Loucy (cell line): ENCODE data around the gene CHST10.

ENCODE experiments used
- H2AFZ ChIP-seq: fragments of 200-600 bp; sonication (generic); 2 replicates; pipeline ENCODE4 v1.6.0; 2016; ENCODE audit warnings: antibody characterized with exemption, mild to moderate bottlenecking, low read length, moderate library complexity
- H3F3A ChIP-seq: fragments of 200-600 bp; 2 replicates; pipeline ENCODE4 v1.6.0; 2016; ENCODE audit warnings: antibody characterized with exemption, low read depth, mild to moderate bottlenecking
- H3K27me3 ChIP-seq: fragments of 200-600 bp; sonication (generic); 2 replicates; pipeline ENCODE4 v1.6.1; 2014; ENCODE audit warnings: low read length, mild to moderate bottlenecking; ENCODE audit not compliant: insufficient read depth, poor library complexity, severe bottlenecking
- H3K36me3 ChIP-seq: fragments of 200-600 bp; sonication (generic); 2 replicates; pipeline ENCODE4 v1.6.1; 2016; ENCODE audit warnings: low read length; ENCODE audit not compliant: insufficient read depth
- H3K4me1 ChIP-seq: fragments of 200-600 bp; sonication (generic); 2 replicates; pipeline ENCODE4 v1.5.1; 2014; ENCODE audit warnings: low read length, mild to moderate bottlenecking; ENCODE audit not compliant: insufficient read depth, poor library complexity, severe bottlenecking
- H3K4me2 ChIP-seq: fragments of 200-600 bp; sonication (generic); 2 replicates; pipeline ENCODE4 v1.6.0; 2014; ENCODE audit warnings: antibody characterized with exemption, low read length, low read depth, mild to moderate bottlenecking; ENCODE audit not compliant: poor library complexity, severe bottlenecking
- H3K4me3 ChIP-seq: fragments of 200-600 bp; sonication (generic); 2 replicates; pipeline ENCODE4 v1.5.1; 2014; ENCODE audit warnings: low read length, mild to moderate bottlenecking, mixed read lengths; ENCODE audit not compliant: poor library complexity, severe bottlenecking
- H3K79me2 ChIP-seq: fragments of 200-600 bp; sonication (generic); 2 replicates; pipeline ENCODE4 v1.6.1; 2014; ENCODE audit warnings: low read length; ENCODE audit not compliant: insufficient read depth
- H3K9ac ChIP-seq: fragments of 200-600 bp; sonication (generic); 2 replicates; pipeline ENCODE4 v1.6.0; 2014; ENCODE audit warnings: mild to moderate bottlenecking, low read depth, low read length, moderate library complexity; ENCODE audit not compliant: poor library complexity, severe bottlenecking
- H3K9me2 ChIP-seq: fragments of 200-600 bp; sonication (generic); replicated peaks from 2 replicates; pipeline ENCODE4 v1.6.1; 2016; ENCODE audit warnings: low read depth, low read length, mixed read lengths
- H3K9me3 ChIP-seq: fragments of 200-600 bp; sonication (generic); 2 replicates; pipeline ENCODE4 v1.6.1; 2014; ENCODE audit warnings: mild to moderate bottlenecking, antibody characterized with exemption, low read length, low read depth; ENCODE audit not compliant: insufficient read depth
- H4K20me1 ChIP-seq: fragments of 200-600 bp; sonication (generic); 2 replicates; pipeline ENCODE4 v1.6.0; 2014; ENCODE audit warnings: antibody characterized with exemption, low read length, mild to moderate bottlenecking; ENCODE audit not compliant: insufficient read depth, poor library complexity, severe bottlenecking
- EZH2phosphoT487 ChIP-seq: fragments of 200-600 bp; IDR thresholded peaks from 2 replicates; pipeline ENCODE4 v1.6.1; 2018; ENCODE audit warnings: antibody characterized with exemption, mild to moderate bottlenecking, moderate library complexity, borderline replicate concordance
- TF ChIP-seq, protein P1 (sequence below): fragments of 200-600 bp; sonication (generic); conservative IDR thresholded peaks from 2 replicates; pipeline ENCODE4 v1.5.1; 2014; ENCODE audit warnings: mild to moderate bottlenecking, antibody characterized with exemption, low read length

CHST10 gene

GRCh38 chr2:100413571-100413970 lies 3.9 kb downstream of the CHST10 start:
- Histone ChIP-seq H2AFZ (no peak overlapping the region), H3K79me2 (0 out of 2 replicates have a peak, but pooled peaks cover 4% of the 10 kb centered on the region), H4K20me1 (no peaks in the 10 kb centered on the region), H3K4me2 (peak overlapping the region; percentile 18), H3K9ac (no peak overlapping the region), H3K9me3 (no peaks in the 10 kb centered on the region), H3K4me1 (peaks cover 32% of the 10 kb centered on the region), H3F3A (peaks cover 5% of the 10 kb centered on the region; the same call in 1 of the 2 replicates), H3K4me3 (no peak overlapping the region), H3K36me3 (no peaks in the 10 kb centered on the region), H3K27me3 (peaks cover 18% of the 10 kb centered on the region), H3K9me2 (no peaks in the 10 kb centered on the region)
- TF ChIP-seq EZH2phosphoT487: no peak
- TF ChIP-seq, protein P1, sequence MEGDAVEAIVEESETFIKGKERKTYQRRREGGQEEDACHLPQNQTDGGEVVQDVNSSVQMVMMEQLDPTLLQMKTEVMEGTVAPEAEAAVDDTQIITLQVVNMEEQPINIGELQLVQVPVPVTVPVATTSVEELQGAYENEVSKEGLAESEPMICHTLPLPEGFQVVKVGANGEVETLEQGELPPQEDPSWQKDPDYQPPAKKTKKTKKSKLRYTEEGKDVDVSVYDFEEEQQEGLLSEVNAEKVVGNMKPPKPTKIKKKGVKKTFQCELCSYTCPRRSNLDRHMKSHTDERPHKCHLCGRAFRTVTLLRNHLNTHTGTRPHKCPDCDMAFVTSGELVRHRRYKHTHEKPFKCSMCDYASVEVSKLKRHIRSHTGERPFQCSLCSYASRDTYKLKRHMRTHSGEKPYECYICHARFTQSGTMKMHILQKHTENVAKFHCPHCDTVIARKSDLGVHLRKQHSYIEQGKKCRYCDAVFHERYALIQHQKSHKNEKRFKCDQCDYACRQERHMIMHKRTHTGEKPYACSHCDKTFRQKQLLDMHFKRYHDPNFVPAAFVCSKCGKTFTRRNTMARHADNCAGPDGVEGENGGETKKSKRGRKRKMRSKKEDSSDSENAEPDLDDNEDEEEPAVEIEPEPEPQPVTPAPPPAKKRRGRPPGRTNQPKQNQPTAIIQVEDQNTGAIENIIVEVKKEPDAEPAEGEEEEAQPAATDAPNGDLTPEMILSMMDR: no peak

DNA sequence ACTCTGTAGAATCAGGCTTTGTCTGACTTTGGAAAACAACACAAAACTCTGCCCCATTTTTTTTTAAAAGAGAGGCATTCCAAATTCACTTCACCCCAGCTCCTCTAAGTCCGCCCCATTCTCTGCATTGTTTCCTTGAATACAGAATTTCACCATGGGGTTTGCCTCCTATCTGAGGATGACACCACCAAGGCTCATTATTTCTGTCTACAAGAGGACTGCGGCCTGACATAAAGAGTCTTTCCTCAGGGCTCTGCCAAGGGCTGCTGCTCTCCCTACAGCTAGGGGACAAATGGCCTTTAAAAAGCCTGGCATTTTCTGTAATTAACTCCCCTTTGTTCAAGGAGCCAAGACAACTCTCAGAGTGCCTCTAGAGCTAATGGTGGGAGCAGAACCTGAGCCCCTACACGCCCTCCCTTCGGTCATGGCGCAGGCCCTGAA lies 4.6 kb downstream of the CHST10 start:
- Histone ChIP-seq H3K4me2 (no peak overlapping the region), H3K36me3 (no peaks in the 10 kb centered on the region), H3K4me1 (peaks cover 32% of the 10 kb centered on the region), H3K9ac (no peak overlapping the region), H3K27me3 (peaks cover 18% of the 10 kb centered on the region), H4K20me1 (no peaks in the 10 kb centered on the region), H2AFZ (no peak overlapping the region), H3K4me3 (no peak overlapping the region), H3F3A (peaks cover 3% of the 10 kb centered on the region; the same call in 1 of the 2 replicates), H3K79me2 (0 out of 2 replicates have a peak, but pooled peaks cover 4% of the 10 kb centered on the region), H3K9me2 (no peaks in the 10 kb centered on the region), H3K9me3 (no peaks in the 10 kb centered on the region)
- TF ChIP-seq EZH2phosphoT487: no peak

DNA sequence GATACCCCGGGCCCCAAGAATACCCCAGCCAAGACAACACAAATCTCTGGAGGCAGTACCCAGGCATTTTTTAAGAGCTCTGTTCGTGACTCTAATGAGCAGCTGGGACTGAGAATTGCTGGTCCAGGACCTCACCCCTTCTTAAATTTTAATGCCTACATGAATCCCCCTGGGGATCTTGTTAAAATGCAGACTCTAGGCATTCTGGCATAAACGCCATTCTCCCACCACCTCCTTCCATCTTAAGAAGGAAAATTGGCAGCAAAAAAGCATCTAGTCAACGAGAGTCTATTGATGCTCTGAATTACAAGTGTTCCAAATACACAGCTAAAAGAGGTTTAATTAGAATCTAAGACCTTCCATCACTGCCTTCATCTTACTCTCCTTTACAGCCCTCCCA lies 5.0 kb downstream of the CHST10 start:
- Histone ChIP-seq H3F3A (no peaks in the 10 kb centered on the region), H3K27me3 (peaks cover 18% of the 10 kb centered on the region), H2AFZ (no peak overlapping the region), H3K4me2 (no peak overlapping the region), H3K9me2 (no peaks in the 10 kb centered on the region), H3K79me2 (0 out of 2 replicates have a peak, but pooled peaks cover 4% of the 10 kb centered on the region), H3K4me1 (peaks cover 32% of the 10 kb centered on the region), H3K36me3 (no peaks in the 10 kb centered on the region), H3K9me3 (no peaks in the 10 kb centered on the region), H3K9ac (no peak overlapping the region), H3K4me3 (no peak overlapping the region), H4K20me1 (no peaks in the 10 kb centered on the region)
- TF ChIP-seq, protein P1: no peak
- TF ChIP-seq EZH2phosphoT487: no peak

- H3K9me3 ChIP-seq: no peaks in the 10 kb centered on the region
- H3K36me3 ChIP-seq: no peaks in the 10 kb centered on the region
- peaks cover 29% of the 10 kb centered on the region for H3K4me1 ChIP-seq
- H3K27me3 ChIP-seq: peaks cover 14% of the 10 kb centered on the region
- no peaks in the 10 kb centered on the region for H3F3A ChIP-seq
- H3K4me3 ChIP-seq: no peak overlapping the region
- H3K4me2 ChIP-seq: no peak overlapping the region
- no peaks in the 10 kb centered on the region for H4K20me1 ChIP-seq
- 0 out of 2 replicates have a peak, but pooled peaks cover 4% of the 10 kb centered on the region for H3K79me2 ChIP-seq
- no peak overlapping the region for H3K9ac ChIP-seq
- H3K9me2 ChIP-seq: no peaks in the 10 kb centered on the region
- H2AFZ ChIP-seq: no peak overlapping the region
- TF ChIP-seq, protein P1: no peak
- TF ChIP-seq EZH2phosphoT487: no peak
Measured at GRCh38 chr2:100411841-100412292, 5.6 kb downstream of the CHST10 start.
